Measurements from ENCODE around the gene PRKAR1B.

PRKAR1B gene

GRCh38 chr7:503575-504111, 223.4 kb downstream of the PRKAR1B start:
- DNase-seq = no peak

DNA sequence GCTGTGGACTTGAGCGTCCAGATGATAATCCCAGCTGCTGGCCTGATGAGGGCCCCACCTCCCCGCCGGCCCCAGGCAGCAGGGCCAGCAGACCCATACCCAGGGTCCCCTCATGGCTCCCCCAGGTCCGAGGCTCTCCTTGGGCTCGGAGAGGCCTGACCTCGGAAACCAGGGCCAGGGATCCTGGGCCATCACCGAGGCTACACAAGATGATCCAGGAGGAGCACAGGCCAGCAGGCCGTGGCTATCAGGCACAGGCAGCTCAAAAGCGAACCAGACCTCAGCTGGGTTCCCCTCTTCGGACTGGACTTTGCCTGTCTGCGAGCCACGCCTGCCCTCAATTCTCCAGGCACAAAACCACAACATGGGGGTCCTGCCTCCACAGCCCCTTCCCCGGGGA, 224.8 kb downstream of the PRKAR1B start:
- DNase-seq = no peak

DNA sequence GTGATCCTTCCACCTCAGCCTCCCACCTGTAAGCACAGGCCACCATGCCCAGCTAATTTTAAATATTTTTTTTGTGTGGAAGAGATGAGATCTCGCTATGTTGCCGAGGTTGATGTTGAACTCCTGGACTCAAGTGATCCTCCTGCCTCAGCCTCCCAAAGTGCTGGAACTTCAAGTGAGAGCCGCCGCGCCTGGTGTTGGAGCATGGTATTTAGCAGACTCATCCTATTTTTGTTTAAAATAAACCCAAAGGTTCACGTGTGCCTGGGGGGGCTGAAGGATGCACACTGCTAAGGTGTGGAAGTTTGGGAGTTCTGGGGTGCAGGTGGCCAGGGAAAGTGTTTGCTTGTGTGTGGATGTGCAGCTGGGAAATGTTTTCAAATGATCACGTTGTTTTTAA, 225.6 kb downstream of the PRKAR1B start:
- no peak for DNase-seq

- DNase-seq = no peak
These were observed 226.3 kb downstream of the PRKAR1B start for GRCh38 chr7:500521-501420.

- DNase-seq = no peak
These were observed 227.1 kb downstream of the PRKAR1B start for GRCh38 chr7:499853-500485.

All from NCI-H1417 (cell line).